WI38 (cell line): ENCODE data around the gene FGGY.

Experiments
- H3K4me3 ChIP-seq: 2 replicates; pipeline ENCODE4 v1.5.1; 2011; ENCODE audit warnings: low read depth, mild to moderate bottlenecking, control low read depth, low read length
- TF ChIP-seq, protein P1 (sequence below): IDR thresholded peaks from 2 replicates; pipeline ENCODE4 v1.5.1; 2012; ENCODE audit warnings: low read depth, mild to moderate bottlenecking, control low read depth, low read length

FGGY gene

DNA sequence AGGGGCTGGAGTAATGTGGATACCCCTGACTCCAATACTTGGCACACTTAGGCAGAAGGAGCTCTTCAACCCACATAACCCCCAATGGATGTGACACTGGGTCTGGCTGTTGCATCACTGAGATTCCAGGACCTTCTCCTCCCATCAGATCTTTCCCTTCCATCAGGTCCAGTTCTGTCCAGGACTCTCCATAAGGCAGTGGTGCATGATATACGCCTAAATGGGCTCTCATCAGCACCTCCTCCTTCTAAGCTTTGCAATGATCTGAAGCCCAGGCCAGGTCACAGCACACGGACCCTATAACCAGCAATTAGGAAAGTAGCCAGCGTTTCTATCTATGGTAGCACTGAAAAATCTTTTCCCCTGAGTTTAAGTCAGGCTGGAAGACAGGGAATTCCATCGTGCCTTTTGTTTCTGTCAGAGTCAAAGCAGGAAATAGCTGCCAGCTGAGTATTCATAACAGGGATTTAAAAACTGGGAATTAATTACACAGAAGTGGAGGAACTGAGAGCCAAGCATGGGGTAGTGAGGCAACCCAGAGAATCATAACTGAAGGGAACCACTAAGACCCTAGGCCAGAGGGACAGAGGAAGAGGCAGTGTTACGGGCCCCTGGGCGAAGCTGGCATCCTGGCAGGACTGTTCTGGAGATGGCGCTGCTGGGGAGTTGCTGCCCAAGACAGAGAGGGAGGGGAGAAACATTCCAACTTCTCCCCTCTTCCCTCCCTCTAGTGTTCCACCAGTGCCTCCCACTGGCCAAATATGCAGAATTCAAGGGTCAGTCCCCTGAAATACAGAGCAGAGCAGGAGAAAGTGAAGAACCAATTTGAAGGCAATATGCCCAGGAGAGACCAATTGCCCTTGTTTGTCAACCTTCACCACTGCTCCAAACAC lies 480.3 kb downstream of the FGGY start:
- H3K4me3 ChIP-seq = no peak overlapping the region
- TF ChIP-seq, protein P1, sequence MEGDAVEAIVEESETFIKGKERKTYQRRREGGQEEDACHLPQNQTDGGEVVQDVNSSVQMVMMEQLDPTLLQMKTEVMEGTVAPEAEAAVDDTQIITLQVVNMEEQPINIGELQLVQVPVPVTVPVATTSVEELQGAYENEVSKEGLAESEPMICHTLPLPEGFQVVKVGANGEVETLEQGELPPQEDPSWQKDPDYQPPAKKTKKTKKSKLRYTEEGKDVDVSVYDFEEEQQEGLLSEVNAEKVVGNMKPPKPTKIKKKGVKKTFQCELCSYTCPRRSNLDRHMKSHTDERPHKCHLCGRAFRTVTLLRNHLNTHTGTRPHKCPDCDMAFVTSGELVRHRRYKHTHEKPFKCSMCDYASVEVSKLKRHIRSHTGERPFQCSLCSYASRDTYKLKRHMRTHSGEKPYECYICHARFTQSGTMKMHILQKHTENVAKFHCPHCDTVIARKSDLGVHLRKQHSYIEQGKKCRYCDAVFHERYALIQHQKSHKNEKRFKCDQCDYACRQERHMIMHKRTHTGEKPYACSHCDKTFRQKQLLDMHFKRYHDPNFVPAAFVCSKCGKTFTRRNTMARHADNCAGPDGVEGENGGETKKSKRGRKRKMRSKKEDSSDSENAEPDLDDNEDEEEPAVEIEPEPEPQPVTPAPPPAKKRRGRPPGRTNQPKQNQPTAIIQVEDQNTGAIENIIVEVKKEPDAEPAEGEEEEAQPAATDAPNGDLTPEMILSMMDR = peak; percentile 39; the same call in 1 of the 2 replicates

- TF ChIP-seq, protein P1 = no peak
- no peak overlapping the region for H3K4me3 ChIP-seq
These were observed 483.1 kb downstream of the FGGY start for GRCh38 chr1:59779949-59780348.

DNA sequence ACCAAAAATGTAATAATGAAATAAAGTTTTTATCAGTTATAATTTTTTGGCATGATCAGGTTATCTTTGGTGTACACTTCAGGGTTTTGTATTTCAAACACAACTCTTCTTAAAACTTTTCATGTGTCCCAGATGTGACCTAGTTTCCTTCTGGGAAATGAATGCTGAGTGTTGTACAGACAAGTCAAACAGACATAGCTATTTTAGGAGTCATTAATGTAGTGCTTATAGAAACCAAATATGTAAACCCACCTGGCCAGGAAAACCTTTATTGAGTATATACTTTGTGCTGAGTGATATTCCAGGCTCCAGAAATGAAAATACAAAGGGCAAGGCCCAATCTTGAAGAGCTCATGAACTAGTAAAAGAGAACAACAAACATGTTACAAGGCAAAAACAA lies 491.9 kb downstream of the FGGY start:
- TF ChIP-seq, protein P1 = no peak
- H3K4me3 ChIP-seq = no peak overlapping the region

- TF ChIP-seq, protein P1 = no peak
These were observed 501.7 kb downstream of the FGGY start for GRCh38 chr1:59798600-59798999.

GRCh38 chr1:59803458-59804038 lies 506.7 kb downstream of the FGGY start:
- TF ChIP-seq, protein P1 = no peak
- H3K4me3 ChIP-seq = no peak overlapping the region

More at GRCh38 chr1:59798600-59798999, 501.7 kb downstream of the FGGY start:
- H3K4me3 ChIP-seq = no peak overlapping the region

GRCh38 chr1:59804301-59804700 lies 507.4 kb downstream of the FGGY start:
- TF ChIP-seq, protein P1 = no peak
- no peak overlapping the region for H3K4me3 ChIP-seq

DNA sequence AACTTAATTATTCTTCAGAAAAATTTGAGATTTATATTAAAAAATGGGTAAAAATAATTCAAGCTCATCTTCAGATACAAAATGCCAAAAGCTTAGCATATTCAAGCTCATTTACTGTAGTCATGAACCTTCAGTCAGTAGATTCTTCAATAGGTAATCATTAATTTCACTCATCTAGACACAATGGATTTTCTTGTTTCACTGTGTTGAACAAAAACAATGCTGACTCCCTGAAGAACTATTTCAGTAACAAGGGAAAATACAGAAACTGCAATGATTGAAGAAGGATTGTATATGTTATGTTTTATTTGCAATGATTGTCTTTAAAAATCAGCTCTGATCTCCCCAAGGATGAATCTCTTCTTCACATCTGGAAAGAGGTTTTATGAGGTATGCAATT lies 508.7 kb downstream of the FGGY start:
- TF ChIP-seq, protein P1 = no peak
- H3K4me3 ChIP-seq = no peak overlapping the region
